GM12891 (cell line): ENCODE data around the gene CORO1A. TPM values are rescaled to one million over a fixed set of nuclear protein-coding genes. Genes with fewer than 3 reads are reported as not detected.
A peak's percentile ranks its signal among the peaks of the same experiment; 100 is the strongest.

Source experiments
- DNase-seq: peaks from one replicate; pipeline ENCODE4 v3.0.0; 2011; ENCODE audit warnings: low spot score; ENCODE audit not compliant: insufficient read length
- FAIRE-seq: peaks from 2 replicates; lab custom pipeline; 2011; peaks lifted over from hg19 to GRCh38; lab: Jason Lieb, UNC
- PAX5 ChIP-seq: IDR thresholded peaks from 2 replicates; pipeline ENCODE4 v1.6.1; 2011; ENCODE audit warnings: low read length, moderate library complexity, mild to moderate bottlenecking; ENCODE audit not compliant: insufficient read depth, severe bottlenecking
- POLR2A ChIP-seq: IDR thresholded peaks from 2 replicates; pipeline ENCODE4 v1.6.1; 2011; ENCODE audit warnings: low read depth, low read length, control low read depth
- POLR2AphosphoS5 ChIP-seq: IDR thresholded peaks from 2 replicates; pipeline ENCODE4 v1.6.1; 2011; ENCODE audit warnings: low read depth, low read length, control low read depth
- POU2F2 ChIP-seq: IDR thresholded peaks from 2 replicates; pipeline ENCODE4 v1.6.1; 2011; ENCODE audit warnings: low read depth, mild to moderate bottlenecking, control low read depth, low read length, moderate library complexity
- SPI1 ChIP-seq: IDR thresholded peaks from 2 replicates; pipeline ENCODE4 v1.6.1; 2011; ENCODE audit warnings: low read depth, low read length, control low read depth
- TAF1 ChIP-seq: IDR thresholded peaks from 2 replicates; pipeline ENCODE4 v1.6.1; 2011; ENCODE audit warnings: low read depth, low read length, control low read depth
- polyA plus RNA-seq: library from polyadenylated mRNA; unstranded; fragments of >200 nt; gene quantifications from one replicate; pipeline ENCODE4 v1.2.1, GENCODE V29; 2012; ENCODE audit warnings: low read depth, missing spikeins, inconsistent platforms; ENCODE audit not compliant: missing spikeins

The CORO1A gene
- polyA plus RNA-seq: 781 TPM

DNA sequence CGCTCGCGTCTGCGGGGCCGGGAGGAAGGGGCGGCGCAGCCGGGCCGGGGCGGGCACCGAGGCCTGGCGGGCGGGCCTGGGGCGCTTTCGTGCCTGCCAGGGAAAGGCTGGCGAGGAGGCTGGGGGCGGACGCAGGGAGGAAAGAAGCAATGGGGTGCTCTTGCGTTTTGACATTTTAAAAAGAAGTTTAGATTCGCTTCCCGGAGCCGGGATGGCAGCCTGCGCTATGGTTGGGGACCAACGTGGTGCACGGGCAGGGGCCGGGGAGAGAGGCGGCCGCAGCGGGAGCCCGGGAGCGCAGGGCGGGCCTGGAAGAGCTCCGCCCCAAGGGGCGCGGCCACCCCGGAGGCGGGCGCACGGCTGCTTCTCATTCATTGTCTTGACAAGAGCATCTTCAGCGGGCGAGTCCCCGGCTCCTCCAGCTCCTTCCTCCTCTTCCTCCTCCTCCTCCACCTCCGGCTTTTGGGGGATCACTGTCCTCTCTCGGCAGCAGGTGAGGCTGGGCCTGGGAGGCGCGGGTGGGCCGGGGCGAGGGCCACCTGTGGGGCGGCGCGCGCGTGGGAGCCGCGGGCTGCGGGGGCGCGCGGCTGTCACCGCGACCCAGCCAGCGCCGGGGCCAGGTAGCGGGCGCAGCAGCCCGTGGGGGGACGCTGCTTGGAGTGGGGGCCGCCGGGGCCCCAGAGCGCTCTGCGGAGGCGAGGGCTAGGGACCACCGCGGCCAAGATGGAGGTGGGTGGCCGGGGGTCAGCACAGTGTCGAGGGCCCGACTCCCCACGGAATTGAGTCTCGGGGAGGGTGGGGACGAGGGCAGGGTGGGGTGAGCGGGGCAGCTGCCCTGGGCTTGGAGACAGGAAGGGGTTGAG lies at the start of gene CORO1A:
TSS of gene CORO1A (plus strand) at position 370 of the 863 bp plus-strand sequence. CDS start 1,608 bp downstream, outside the sequence.
- TF ChIP-seq POLR2AphosphoS5 (peak; percentile 80), POLR2A (peak; percentile 59; the same call in 1 of the 2 replicates), POU2F2 (peak; percentile 68; the same call in 1 of the 2 replicates), PAX5 (no peak), SPI1 (no peak), TAF1 (peak; percentile 90)
- peak; percentile 75 for DNase-seq
- FAIRE-seq: peak; percentile 86

DNA sequence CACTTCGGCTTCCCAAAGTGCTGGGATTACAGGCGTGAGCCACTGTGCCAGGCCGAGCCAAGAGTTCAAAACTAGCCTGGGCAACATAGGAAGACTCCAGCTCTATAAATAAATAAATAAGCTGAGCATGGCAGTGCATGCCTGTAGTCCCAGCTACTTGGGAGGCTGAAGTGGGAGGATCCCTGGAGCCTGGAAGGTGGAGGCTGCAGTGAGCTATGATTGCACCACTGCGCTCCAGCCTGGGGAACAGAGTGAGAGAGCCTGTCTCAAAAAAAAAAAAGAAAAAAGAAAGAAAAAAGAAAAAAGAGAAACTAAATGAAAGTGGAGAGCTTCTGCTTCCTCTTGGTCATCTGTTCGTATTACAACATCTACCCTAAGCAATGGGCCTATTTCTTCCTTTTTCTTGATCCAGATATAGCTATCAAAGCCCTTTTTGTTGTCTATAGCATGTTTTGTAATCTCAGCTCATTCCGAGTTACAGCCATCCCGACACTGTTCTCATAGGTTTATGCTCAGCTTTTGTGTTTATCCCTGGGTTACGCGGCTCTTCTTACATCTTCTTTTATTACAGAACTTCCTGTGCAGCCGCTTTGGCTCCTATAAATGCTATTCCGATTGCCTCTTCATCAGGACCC lies 46.3 kb upstream of the CORO1A start:
- FAIRE-seq: no peak
- DNase-seq: no peak
- no peak for TF ChIP-seq POLR2A
- TF ChIP-seq POU2F2: no peak
- TF ChIP-seq POLR2AphosphoS5: no peak
- TF ChIP-seq SPI1: no peak
- no peak for TF ChIP-seq PAX5
- no peak for TF ChIP-seq TAF1

DNA sequence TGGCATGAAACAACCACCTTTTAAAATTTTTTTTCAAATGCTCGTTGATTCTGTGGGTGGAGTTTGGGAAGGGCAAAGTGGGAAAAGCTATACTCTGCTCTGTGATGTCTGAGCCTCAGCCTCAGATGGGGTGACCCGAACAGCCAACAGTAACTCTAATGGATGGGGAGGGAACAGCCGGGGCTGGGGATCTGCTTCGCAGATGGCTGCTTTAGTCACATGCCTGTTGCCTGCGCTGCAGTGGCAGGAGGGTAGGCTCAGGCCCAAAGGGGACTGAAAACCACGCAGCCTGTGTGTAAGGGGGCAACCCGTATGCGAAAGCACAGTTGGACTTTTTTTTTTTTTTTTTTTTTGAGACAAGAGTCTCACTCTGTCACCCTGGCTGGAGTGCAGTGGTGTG lies 45.5 kb upstream of the CORO1A start:
- no peak for DNase-seq
- no peak for TF ChIP-seq PAX5
- TF ChIP-seq TAF1: no peak
- TF ChIP-seq POLR2AphosphoS5: no peak
- TF ChIP-seq POU2F2: no peak
- TF ChIP-seq POLR2A: no peak
- no peak for TF ChIP-seq SPI1
- no peak for FAIRE-seq

DNA sequence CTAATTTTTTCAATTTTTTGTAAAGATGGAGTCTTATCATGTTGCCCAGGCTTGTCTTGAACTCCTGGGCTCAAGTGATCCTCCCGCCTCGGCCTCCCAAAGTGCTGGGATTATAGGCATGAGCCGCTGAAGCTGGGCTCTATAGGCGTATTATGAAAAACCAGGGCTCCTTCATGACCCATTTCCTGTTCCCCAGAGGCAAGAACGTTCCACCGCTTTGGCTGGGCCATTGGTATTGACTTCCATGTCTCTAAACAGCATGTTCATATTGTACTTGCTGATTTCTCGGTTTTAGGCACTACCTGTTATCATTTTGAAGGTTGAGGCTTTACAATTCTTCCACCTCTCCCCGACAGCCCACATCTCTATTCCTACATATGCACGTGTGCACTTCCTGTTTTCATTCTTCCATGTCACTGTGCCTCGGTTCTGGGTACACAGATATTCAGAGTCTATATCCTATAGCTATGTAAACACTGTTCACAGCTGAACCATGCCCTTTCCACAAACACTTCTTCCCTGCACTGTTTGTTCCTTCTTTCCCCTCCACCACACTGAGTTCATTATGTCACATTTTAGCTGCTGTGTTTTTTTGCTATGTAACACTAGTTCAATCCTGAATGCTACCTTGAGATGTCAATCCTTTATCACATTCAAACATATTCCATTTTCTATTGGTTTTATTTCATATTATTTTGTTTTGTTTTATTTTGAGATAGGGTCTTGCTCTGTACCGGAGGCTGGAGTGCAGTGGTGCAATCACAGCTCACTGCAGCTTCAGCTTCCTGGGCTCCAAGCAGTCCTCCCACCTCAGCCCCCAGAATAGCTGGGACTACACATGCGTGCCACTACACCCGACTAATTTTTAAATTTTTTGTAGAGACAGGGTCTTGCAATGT lies 43.6 kb upstream of the CORO1A start:
- DNase-seq: no peak
- peak; percentile 67 for FAIRE-seq
- TF ChIP-seq SPI1: peak; percentile 86
- no peak for TF ChIP-seq PAX5

DNA sequence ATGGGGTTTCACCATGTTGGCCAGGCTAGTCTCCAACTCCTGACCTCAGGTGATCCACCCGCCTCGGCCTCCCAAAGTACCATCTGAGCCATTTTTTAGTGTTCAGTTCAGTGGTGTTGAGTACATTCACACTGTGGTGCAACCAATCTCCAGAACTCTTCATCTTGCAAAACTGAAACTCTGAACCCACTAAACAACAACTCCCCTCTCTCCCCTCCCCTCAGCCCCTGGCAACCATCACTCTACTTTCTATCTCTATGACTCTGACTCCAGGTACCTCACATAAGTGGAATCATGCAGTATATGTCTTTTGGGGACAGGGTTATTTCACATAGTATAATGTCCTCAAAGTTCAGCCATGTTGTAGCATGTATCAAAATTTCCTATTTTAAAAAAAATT lies 41.7 kb upstream of the CORO1A start:
- DNase-seq (no peak), FAIRE-seq (no peak)
- TF ChIP-seq POLR2A (no peak), SPI1 (no peak), TAF1 (no peak), POLR2AphosphoS5 (no peak), PAX5 (no peak), POU2F2 (no peak)

DNA sequence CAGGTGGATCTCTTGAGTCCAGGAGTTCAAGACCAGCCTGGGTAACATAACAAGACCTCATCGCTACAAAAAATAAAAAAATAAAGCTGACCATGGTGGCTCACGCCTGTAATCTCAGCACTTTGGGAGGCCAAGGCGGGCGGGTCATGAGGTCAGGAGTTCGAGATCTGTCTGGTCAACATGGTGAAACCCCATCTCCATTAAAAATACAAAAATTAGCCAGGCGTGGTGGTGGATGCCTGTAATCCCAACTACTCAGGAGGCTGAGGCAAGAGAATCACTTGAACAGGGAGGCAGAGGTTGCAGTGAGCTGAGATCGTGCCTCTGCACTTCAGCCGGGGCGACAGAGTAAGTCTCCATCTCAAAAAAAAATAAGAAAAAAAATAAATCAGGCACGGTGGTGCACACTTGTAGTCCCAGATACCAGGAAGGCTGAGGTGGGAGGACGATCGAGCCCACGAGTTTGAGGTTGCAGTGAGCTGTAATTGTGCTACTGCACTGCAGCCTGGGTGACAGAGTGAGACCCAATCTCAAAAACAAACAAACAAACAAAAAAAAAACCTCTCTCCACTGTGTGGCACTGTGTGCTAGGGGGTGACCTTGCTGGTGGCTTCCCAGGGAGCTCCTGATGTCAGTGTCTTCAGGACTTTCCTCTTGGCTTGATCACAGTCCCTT lies 40.6 kb upstream of the CORO1A start:
- TF ChIP-seq POU2F2: no peak
- TF ChIP-seq POLR2A: no peak
- TF ChIP-seq PAX5: no peak
- no peak for TF ChIP-seq POLR2AphosphoS5
- TF ChIP-seq SPI1: no peak
- no peak for TF ChIP-seq TAF1
- no peak for DNase-seq
- FAIRE-seq: peak; percentile 56

DNA sequence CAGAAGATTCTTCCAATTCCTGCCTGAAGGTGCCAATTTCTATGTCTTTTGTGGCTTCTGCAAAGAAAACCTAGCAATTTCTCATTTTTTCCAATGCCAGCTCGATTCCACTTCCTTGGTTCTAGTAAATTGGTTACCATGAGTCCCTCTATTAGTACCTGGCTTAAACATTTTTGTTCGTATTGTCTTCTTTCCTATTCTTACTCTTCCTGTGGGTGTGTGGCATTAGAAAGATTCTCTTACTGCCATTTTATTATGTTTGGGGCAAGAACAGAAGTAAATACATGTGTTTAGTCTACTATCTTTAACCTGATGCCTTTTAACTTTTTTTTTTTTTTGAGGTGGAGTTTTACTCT lies 40.1 kb upstream of the CORO1A start:
- no peak for DNase-seq
- TF ChIP-seq POU2F2: no peak
- TF ChIP-seq PAX5: no peak
- TF ChIP-seq SPI1: no peak
- TF ChIP-seq POLR2AphosphoS5: no peak
- no peak for TF ChIP-seq POLR2A
- no peak for TF ChIP-seq TAF1
- no peak for FAIRE-seq

DNA sequence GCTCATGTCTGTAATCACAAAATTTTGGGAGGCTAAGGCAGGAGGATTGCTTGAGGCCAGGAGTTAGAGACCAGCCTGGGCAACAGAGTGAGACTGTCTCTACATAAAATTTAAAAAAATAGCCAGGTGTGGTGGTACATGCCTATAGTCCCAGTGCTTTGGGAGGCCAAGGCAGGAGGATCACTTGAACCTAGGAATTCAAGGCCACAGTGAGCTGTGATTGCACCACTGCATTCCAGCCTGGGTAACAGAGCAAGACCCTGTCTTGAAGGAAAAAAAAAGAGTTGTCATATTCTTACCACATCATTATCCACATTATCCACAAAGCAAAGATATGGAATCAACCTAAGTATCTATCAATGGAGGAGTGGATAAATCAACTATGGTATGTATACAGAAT lies 39.4 kb upstream of the CORO1A start:
- FAIRE-seq (no peak), DNase-seq (no peak)
- TF ChIP-seq POLR2AphosphoS5 (no peak), TAF1 (no peak), POU2F2 (no peak), PAX5 (no peak), SPI1 (no peak), POLR2A (no peak)
